Measurements from ENCODE around the gene LRRC9. TPM values are rescaled to one million over a fixed set of nuclear protein-coding genes. Genes with fewer than 3 reads are reported as not detected.

The LRRC9 gene
- total RNA-seq, 1 donor, result under 0.01 TPM

- no peak for DNase-seq (ENCODE audit: low read depth)
- TF ChIP-seq, protein P1, sequence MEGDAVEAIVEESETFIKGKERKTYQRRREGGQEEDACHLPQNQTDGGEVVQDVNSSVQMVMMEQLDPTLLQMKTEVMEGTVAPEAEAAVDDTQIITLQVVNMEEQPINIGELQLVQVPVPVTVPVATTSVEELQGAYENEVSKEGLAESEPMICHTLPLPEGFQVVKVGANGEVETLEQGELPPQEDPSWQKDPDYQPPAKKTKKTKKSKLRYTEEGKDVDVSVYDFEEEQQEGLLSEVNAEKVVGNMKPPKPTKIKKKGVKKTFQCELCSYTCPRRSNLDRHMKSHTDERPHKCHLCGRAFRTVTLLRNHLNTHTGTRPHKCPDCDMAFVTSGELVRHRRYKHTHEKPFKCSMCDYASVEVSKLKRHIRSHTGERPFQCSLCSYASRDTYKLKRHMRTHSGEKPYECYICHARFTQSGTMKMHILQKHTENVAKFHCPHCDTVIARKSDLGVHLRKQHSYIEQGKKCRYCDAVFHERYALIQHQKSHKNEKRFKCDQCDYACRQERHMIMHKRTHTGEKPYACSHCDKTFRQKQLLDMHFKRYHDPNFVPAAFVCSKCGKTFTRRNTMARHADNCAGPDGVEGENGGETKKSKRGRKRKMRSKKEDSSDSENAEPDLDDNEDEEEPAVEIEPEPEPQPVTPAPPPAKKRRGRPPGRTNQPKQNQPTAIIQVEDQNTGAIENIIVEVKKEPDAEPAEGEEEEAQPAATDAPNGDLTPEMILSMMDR (IDR thresholded peaks at IDR 0.05; ENCODE audit: insufficient read depth, low read depth, low read length), result no peak
- no peak overlapping the region for H3K4me3 ChIP-seq (ENCODE audit: low read depth, low read length)
Observed at GRCh38 chr14:59983048-59983447, 63.1 kb downstream of the LRRC9 start.

- TF ChIP-seq, protein P1 (IDR thresholded peaks at IDR 0.05; ENCODE audit: insufficient read depth, low read depth, low read length), result no peak
- no peak for DNase-seq (ENCODE audit: low read depth)
- no peak overlapping the region for H3K4me3 ChIP-seq (ENCODE audit: low read depth, low read length)
Observed at GRCh38 chr14:59986556-59987059, 66.7 kb downstream of the LRRC9 start.

- DNase-seq (ENCODE audit: low read depth), result peak; percentile 69
- no peak overlapping the region for H3K4me3 ChIP-seq (ENCODE audit: low read depth, low read length)
- TF ChIP-seq, protein P1 (IDR thresholded peaks at IDR 0.05; ENCODE audit: insufficient read depth, low read depth, low read length), result no peak
Observed at GRCh38 chr14:59997449-59997848, 77.5 kb downstream of the LRRC9 start.

DNA sequence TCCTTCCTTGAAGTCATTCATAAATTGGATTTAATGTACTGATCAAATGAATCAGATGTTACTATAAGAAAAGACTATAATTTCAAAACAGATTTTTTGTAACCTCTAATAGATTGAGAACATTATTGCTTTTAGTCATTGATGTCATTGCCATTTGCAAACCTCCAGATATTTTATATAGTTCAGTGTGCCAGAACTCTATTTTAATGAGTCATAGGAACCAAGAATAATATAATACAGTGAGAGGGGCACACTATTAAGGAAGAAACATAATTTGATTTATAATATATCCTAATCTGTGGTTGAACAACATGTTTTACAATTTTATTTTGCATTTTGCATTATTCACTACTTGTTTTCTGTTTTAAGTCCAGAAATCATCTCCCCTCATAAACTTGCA is 78.0 kb downstream of the LRRC9 start:
- H3K4me3 ChIP-seq (ENCODE audit: low read depth, low read length), result no peak overlapping the region

GRCh38 chr14:59998564-59998963 is 78.6 kb downstream of the LRRC9 start:
- TF ChIP-seq, protein P1 (IDR thresholded peaks at IDR 0.05; ENCODE audit: insufficient read depth, low read depth, low read length), result no peak
- H3K4me3 ChIP-seq (ENCODE audit: low read depth, low read length), result no peak overlapping the region
- DNase-seq (ENCODE audit: low read depth), result no peak

More for the DNA sequence above, 78.0 kb downstream of the LRRC9 start:
- TF ChIP-seq, protein P1 (IDR thresholded peaks at IDR 0.05; ENCODE audit: insufficient read depth, low read depth, low read length), result no peak
- DNase-seq (ENCODE audit: low read depth), result no peak

DNA sequence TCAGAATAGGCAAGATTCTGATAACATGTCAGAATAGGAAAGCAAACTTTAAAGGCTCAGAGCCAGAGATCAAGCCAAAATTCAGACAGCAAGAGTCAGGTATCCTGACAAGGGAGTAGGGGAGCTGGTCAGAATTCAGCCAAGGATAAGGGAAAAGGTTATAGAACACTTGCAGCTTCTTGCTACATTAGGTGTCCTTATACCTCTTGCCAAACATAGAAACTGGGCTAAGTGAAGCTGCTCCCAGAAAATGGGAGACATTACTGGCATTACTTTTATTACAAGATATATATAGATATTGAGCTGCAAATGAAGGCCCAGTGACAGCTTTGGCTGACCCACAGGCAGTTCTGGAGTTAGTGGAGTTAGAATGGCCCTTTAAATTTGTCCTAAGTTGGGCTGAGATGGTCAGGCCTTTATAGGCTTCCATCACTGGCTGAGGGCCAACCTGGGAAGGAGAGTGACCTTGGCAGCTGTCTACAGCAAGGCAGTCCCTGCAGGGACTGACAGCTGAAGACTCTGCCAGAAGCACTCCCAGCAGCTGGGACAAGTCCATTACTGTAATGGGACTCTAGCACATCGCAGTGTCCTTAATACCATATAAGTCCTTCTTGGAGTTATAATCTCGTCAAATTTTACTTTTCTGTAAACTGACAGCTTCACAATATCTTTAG is 83.0 kb downstream of the LRRC9 start:
- TF ChIP-seq, protein P1 (IDR thresholded peaks at IDR 0.05; ENCODE audit: insufficient read depth, low read depth, low read length), result no peak
- no peak overlapping the region for H3K4me3 ChIP-seq (ENCODE audit: low read depth, low read length)
- DNase-seq (ENCODE audit: low read depth), result no peak

- DNase-seq (ENCODE audit: low read depth), result no peak
- TF ChIP-seq, protein P1 (IDR thresholded peaks at IDR 0.05; ENCODE audit: insufficient read depth, low read depth, low read length), result no peak
- H3K4me3 ChIP-seq (ENCODE audit: low read depth, low read length), result no peak overlapping the region
Observed at GRCh38 chr14:60003991-60004390, 84.0 kb downstream of the LRRC9 start.

Measured in fibroblast of villous mesenchyme (primary cell).